Smooth muscle cell of the umbilical artery (primary cell): ENCODE results near the gene USP20. TPM values are rescaled to one million over a fixed set of nuclear protein-coding genes. Genes with fewer than 3 reads are reported as not detected.

Source experiments
- total RNA-seq: library from RNA; depleted of rRNA; stranded (reverse); fragments of >200 nt; gene quantifications from 2 replicates; pipeline ENCODE4 v1.2.3, GENCODE V29; 2014

Gene USP20
- 11.3 and 17.7 TPM in 2 replicates for total RNA-seq

GRCh38 chr9:129835128-129835859, at the start of gene USP20, which contains the start of gene C9orf78:
Gene USP20, plus strand, starts transcription at chr9:129835458. Its CDS starts 17,098 bp downstream, at chr9:129852556.
Gene C9orf78, minus strand, starts transcription at chr9:129835275. Its CDS starts 54 bp downstream, at chr9:129835221.

GRCh38 chr9:129802833-129803675, 32.2 kb upstream of the USP20 start, which contains the start of gene TOR1B:
Gene TOR1B, plus strand, starts transcription at chr9:129803184. Its CDS starts 29 bp downstream, at chr9:129803213.

GRCh38 chr9:129823935-129824601, 11.2 kb upstream of the USP20 start, which contains the start of gene TOR1A:
Gene TOR1A, minus strand, starts transcription at chr9:129824136. Its CDS starts 51 bp downstream, at chr9:129824085.

Other genes with a start within 250 kb of the USP20 start
- gene C9orf50, start 214.4 kb upstream of the USP20 start, total RNA-seq, result not detected in 2 replicates
- 28.7 and 31.5 TPM in 2 replicates for gene NTMT1, start 209.3 kb upstream of the USP20 start, total RNA-seq
- 13.1 and 19.0 TPM in 2 replicates for gene ASB6, start 193.3 kb upstream of the USP20 start, total RNA-seq
- 0.14 and 0.59 TPM in 2 replicates for gene PRRX2, start 169.8 kb upstream of the USP20 start, total RNA-seq
- 6.3 and 162 TPM in 2 replicates for gene PTGES, start 82.4 kb upstream of the USP20 start, total RNA-seq
- 58.1 and 58.2 TPM in 2 replicates for gene TOR1B, start 32.3 kb upstream of the USP20 start, total RNA-seq
- gene TOR1A, start 11.3 kb upstream of the USP20 start, total RNA-seq, result 52.2 and 54.9 TPM in 2 replicates
- gene C9orf78, start 183 bp upstream of the USP20 start, total RNA-seq, result 41.9 and 60.7 TPM in 2 replicates
- gene FNBP1, start 207.7 kb downstream of the USP20 start, total RNA-seq, result 29.1 and 41.1 TPM in 2 replicates
- gene GPR107, start 218.4 kb downstream of the USP20 start, total RNA-seq, result 40.4 and 55.7 TPM in 2 replicates